Keratinocyte (primary cell): Measurements from ENCODE around the gene UGT1A10.

Source experiments
- CTCF ChIP-seq, 3 experiments: IDR thresholded peaks in 1 of 3; conservative IDR thresholded peaks in 1 of 3; optimal IDR thresholded peaks in 1 of 3; 2 replicates in 2 of 3; 3 replicates in 1 of 3; pipeline versions ENCODE3 to v1.5.1; 2011; ENCODE audit warnings: low read length in 3 of 3, mild to moderate bottlenecking in 3 of 3, moderate library complexity in 2 of 3, control low read depth in 1 of 3, inconsistent platforms in 1 of 3; ENCODE audit not compliant: insufficient read depth in 2 of 3; ENCODE audit errors: extremely low read depth in 1 of 3
- EZH2 ChIP-seq: IDR thresholded peaks from one replicate; pipeline ENCODE4 v1.6.1; 2012; ENCODE audit warnings: inconsistent platforms, mild to moderate bottlenecking, low read length, moderate library complexity

- TF ChIP-seq CTCF (optimal IDR thresholded peaks at IDR 0.05 in 1 of 3, IDR thresholded peaks at IDR 0.05 in 1 of 3, conservative IDR thresholded peaks at IDR 0.05 in 1 of 3; ENCODE audit: extremely low read depth in 1 of 3, insufficient read depth in 2 of 3, low read length in 3 of 3) (no peak), EZH2 (no peak)
Measured at GRCh38 chr2:233807966-233808935, 172.0 kb downstream of the UGT1A10 start.
